Caco-2 (cell line): Measurements from ENCODE around the gene SPACA9. TPM values are rescaled to one million over a fixed set of nuclear protein-coding genes. Genes with fewer than 3 reads are reported as not detected.
A peak's percentile ranks its signal among the peaks of the same experiment; 100 is the strongest.

ENCODE experiments used
- BruUV-seq: library from RNA; stranded (reverse); fragments of 400-500 nt; replicated peaks from 2 replicates; lab custom pipeline; 2021; lab: Mats Ljungman, UMichigan
- CTCF ChIA-PET: fragments of 300-600 bp; sonication (Branson Sonifier 250); formaldehyde crosslinking; loops from one replicate; lab custom pipeline; 2022; ENCODE audit warnings: antibody characterized with exemption; lab: Charles Lee
- POLR2A ChIA-PET: fragments of 300-600 bp; sonication (Branson Sonifier 250); formaldehyde crosslinking; loops from one replicate; lab custom pipeline; 2022; ENCODE audit warnings: antibody characterized with exemption; lab: Charles Lee
- DNase-seq, 2 experiments: peaks; one replicate each; pipeline versions ENCODE4 v3.0.0 to v3.0.0-alpha.2; 2020 to 2022
- H3K27me3 ChIP-seq: replicated peaks from 2 replicates; pipeline ENCODE4 v1.6.0; 2011; ENCODE audit warnings: low read length; ENCODE audit not compliant: control insufficient read depth, insufficient read depth
- H3K36me3 ChIP-seq: 2 replicates; pipeline ENCODE4 v1.5.1; 2011; ENCODE audit warnings: low read length; ENCODE audit not compliant: control insufficient read depth, insufficient read depth
- H3K4me1 ChIP-seq: fragments of 250-450 bp; sonication (Bioruptor Pico); 2 replicates; pipeline ENCODE4 v1.5.1; 2020; ENCODE audit warnings: mild to moderate bottlenecking
- H3K4me3 ChIP-seq: 2 replicates; pipeline ENCODE4 v1.5.1; 2011; ENCODE audit warnings: low read depth, mild to moderate bottlenecking, control low read depth, low read length
- H3K9me3 ChIP-seq: fragments of 250-450 bp; sonication (Bioruptor Pico); 2 replicates; pipeline ENCODE4 v1.5.1; 2020; ENCODE audit warnings: mild to moderate bottlenecking, moderate library complexity
- H3K27ac Mint-ChIP-seq: one replicate; pipeline ENCODE4 v1.8.0; 2022; ENCODE audit warnings: mixed read lengths; ENCODE audit not compliant: unreplicated experiment
- H3K27me3 Mint-ChIP-seq: one replicate; pipeline ENCODE4 v1.8.0; 2022; ENCODE audit warnings: mixed read lengths; ENCODE audit not compliant: insufficient read depth, unreplicated experiment
- H3K36me3 Mint-ChIP-seq: one replicate; pipeline ENCODE4 v1.8.0; 2022; ENCODE audit warnings: mild to moderate bottlenecking, mixed read lengths; ENCODE audit not compliant: insufficient read depth, unreplicated experiment
- H3K4me1 Mint-ChIP-seq: one replicate; pipeline ENCODE4 v1.8.0; 2022; ENCODE audit warnings: low read depth, mixed read lengths; ENCODE audit not compliant: unreplicated experiment
- H3K4me3 Mint-ChIP-seq: one replicate; pipeline ENCODE4 v1.8.0; 2022; ENCODE audit warnings: mild to moderate bottlenecking, moderate library complexity, mixed read lengths; ENCODE audit not compliant: unreplicated experiment
- H3K9me3 Mint-ChIP-seq: one replicate; pipeline ENCODE4 v1.8.0; 2022; ENCODE audit warnings: mixed read lengths; ENCODE audit not compliant: unreplicated experiment
- CTCF ChIP-seq, 2 experiments: fragments of 200-600 bp in 1 of 2; IDR thresholded peaks; 1 replicate in 1 of 2; 2 replicates in 1 of 2; pipeline versions ENCODE4 v1.5.1 to v1.8.0; 2011 to 2022; ENCODE audit warnings: antibody characterized with exemption in 1 of 2, control low read depth in 1 of 2, inconsistent platforms in 1 of 2, low read depth in 1 of 2, low read length in 1 of 2, mild to moderate bottlenecking in 1 of 2, moderate library complexity in 1 of 2; ENCODE audit not compliant: insufficient read depth in 1 of 2, severe bottlenecking in 1 of 2, unreplicated experiment in 1 of 2
- intact Hi-C: fragments of 100-400 bp; cut with micrococcal nuclease; formaldehyde crosslinking; loops from one replicate; pipeline ENCODE4 v1.10.0; 2022; ENCODE audit not compliant: unreplicated experiment
- total RNA-seq: library from RNA; stranded (reverse); gene quantifications from 2 replicates; pipeline ENCODE4 v1.2.3, GENCODE V29; 2022

Gene SPACA9
- total RNA-seq, 1 experiment from 2014 or later: 0.64 TPM

DNA sequence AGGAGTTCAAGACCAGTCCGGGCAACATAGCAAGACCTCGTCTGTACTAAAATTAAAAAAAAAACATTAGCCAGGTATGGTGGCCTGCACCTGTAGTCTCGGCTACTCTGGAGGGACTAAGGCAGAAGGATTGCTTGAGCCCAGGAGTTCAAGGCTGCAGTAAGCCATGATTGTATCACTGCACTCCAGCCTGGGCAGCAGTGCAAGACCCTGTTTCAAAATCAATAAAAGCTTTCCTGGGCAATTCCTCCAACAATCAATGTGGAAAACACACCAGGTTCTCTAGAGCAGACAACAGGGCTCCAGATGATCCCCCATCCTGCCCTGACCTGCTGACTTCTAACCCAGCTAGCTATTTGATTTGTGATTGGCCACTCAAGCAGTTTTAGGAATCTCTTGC is 1.8 kb upstream of the SPACA9 start:
- peaks cover 3% of the 10 kb centered on the region for H3K27me3 Mint-ChIP-seq
- Histone ChIP-seq H3K4me3 (no peak overlapping the region), H3K27me3 (no peaks in the 10 kb centered on the region), H3K9me3 (no peaks in the 10 kb centered on the region), H3K4me1 (no peaks in the 10 kb centered on the region), H3K36me3 (no peaks in the 10 kb centered on the region)
- no TSS peak for BruUV-seq
- TF ChIP-seq CTCF (IDR thresholded peaks at IDR 0.05; ENCODE audit: insufficient read depth in 1 of 2, low read depth in 1 of 2, low read length in 1 of 2, severe bottlenecking in 1 of 2, unreplicated experiment in 1 of 2): no peak
- POLR2A ChIA-PET: no interaction called here
- no peak for DNase-seq
- peak overlapping the region; percentile 78 for H3K4me3 Mint-ChIP-seq
- peaks cover 6% of the 10 kb centered on the region for H3K4me1 Mint-ChIP-seq
- CTCF ChIA-PET: no interaction called here
- H3K36me3 Mint-ChIP-seq: peaks cover 2% of the 10 kb centered on the region
- intact Hi-C loops: no loop called here
- H3K27ac Mint-ChIP-seq: no peak overlapping the region
- H3K9me3 Mint-ChIP-seq: no peaks in the 10 kb centered on the region

GRCh38 chr9:132877458-132877823 is 1.3 kb upstream of the SPACA9 start:
- Mint-ChIP-seq H3K27me3 (peaks cover 3% of the 10 kb centered on the region), H3K36me3 (peaks cover 4% of the 10 kb centered on the region), H3K4me3 (peak overlapping the region; percentile 78), H3K4me1 (peaks cover 6% of the 10 kb centered on the region), H3K9me3 (no peaks in the 10 kb centered on the region), H3K27ac (peak overlapping the region; percentile 73)
- ChIA-PET CTCF (no interaction called here), POLR2A (no interaction called here)
- Histone ChIP-seq H3K36me3 (no peaks in the 10 kb centered on the region), H3K4me3 (peak overlapping the region; percentile 67), H3K27me3 (no peaks in the 10 kb centered on the region), H3K4me1 (no peaks in the 10 kb centered on the region), H3K9me3 (no peaks in the 10 kb centered on the region)
- DNase-seq: no peak
- BruUV-seq: no TSS peak
- intact Hi-C loops: no loop called here
- no peak for TF ChIP-seq CTCF (IDR thresholded peaks at IDR 0.05; ENCODE audit: insufficient read depth in 1 of 2, low read depth in 1 of 2, low read length in 1 of 2, severe bottlenecking in 1 of 2, unreplicated experiment in 1 of 2)

DNA sequence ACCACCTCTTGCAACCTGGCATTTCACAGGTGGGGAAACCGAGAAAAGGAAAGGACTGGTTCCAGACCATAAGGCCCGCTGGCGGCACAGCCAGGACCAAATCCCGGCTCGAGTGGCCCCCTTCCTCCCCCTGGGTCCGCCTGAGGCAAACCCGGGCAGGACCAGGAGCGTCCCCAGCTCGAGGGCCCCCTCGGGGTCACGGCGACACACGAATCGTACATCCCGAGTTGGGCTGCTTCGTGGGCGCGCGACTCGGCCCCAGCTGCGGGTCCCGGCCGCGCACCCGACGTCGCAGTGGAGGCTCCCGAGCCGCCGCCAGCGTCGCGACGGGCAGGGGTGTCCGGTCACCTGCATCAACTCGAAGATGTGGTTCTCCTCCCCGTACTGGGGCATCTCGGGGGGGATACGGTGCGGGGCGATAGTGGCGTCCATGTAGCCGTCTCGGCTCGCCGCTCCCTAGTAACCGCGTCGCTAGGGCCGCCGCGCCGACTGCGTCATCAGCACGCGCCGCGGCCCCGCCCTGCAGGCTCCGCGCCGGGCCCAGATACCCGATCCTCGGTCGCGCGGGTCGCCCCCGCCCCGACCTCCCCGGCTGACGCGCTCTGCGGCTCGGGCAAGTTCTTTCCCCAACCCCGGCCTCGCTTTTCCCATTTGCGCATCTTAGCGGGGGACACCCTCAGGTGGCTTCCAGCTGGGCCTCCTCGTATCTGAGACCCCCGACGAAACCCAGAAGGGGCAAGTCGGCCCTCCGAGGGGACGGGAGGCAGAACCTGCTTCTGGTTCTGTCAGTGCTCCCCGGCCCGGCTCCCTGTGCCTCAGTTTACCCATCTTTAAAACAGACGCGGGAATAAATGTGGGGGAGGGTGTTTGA is 639 bp upstream of the SPACA9 start, which contains the start of gene AK8:
TSS of gene AK8 (minus strand) at position 461 of the 871 bp plus-strand sequence. CDS start at position 432, 29 bp downstream.
- POLR2A ChIA-PET: interaction anchor here (0.9 kb wide), 1 partner anchor 208 kb away, joined by 5 read pairs; the partner anchor contains the start of genes DDX31 and GTF3C4
- TF ChIP-seq CTCF (IDR thresholded peaks at IDR 0.05; ENCODE audit: insufficient read depth in 1 of 2, low read depth in 1 of 2, low read length in 1 of 2, severe bottlenecking in 1 of 2, unreplicated experiment in 1 of 2): no peak
- intact Hi-C loops: no loop called here
- Histone ChIP-seq H3K4me1 (no peaks in the 10 kb centered on the region), H3K9me3 (no peaks in the 10 kb centered on the region), H3K4me3 (peak within 1 kb of the TSS; percentile 67), H3K36me3 (no peaks in the 10 kb centered on the region), H3K27me3 (no peaks in the 10 kb centered on the region)
- peak; percentile 62 to 84 for DNase-seq
- BruUV-seq: no TSS peak
- H3K27me3 Mint-ChIP-seq: peaks cover 3% of the 10 kb centered on the region
- peak within 1 kb of the TSS; percentile 78 for H3K4me3 Mint-ChIP-seq
- no peaks in the 10 kb centered on the region for H3K9me3 Mint-ChIP-seq
- peaks cover 4% of the 10 kb centered on the region for H3K36me3 Mint-ChIP-seq
- CTCF ChIA-PET: no interaction called here
- peaks cover 6% of the 10 kb centered on the region for H3K4me1 Mint-ChIP-seq
- peak within 1 kb of the TSS; percentile 73 for H3K27ac Mint-ChIP-seq
